GM12878 (cell line): ENCODE measurements around the gene OR2AG2. TPM values are rescaled to one million over a fixed set of nuclear protein-coding genes. Genes with fewer than 3 reads are reported as not detected.

ENCODE experiments used
- ATAC-seq: fragments of 200-7000 bp; cut with Tn5 transposase; 3 replicates; pipeline ENCODE4 v1.9.1; 2020; ENCODE audit warnings: mild to moderate bottlenecking, moderate library complexity
- BruUV-seq: library from RNA; stranded (reverse); fragments of 400-500 nt; replicated peaks from 2 replicates; lab custom pipeline; 2021; lab: Mats Ljungman, UMichigan
- CTCF ChIA-PET: fragments of 300-600 bp; sonication (Branson Sonifier 250); formaldehyde crosslinking; extraction: SDS; loops from one replicate; lab custom pipeline; 2021; ENCODE audit warnings: inconsistent platforms; lab: Yijun Ruan, JAX
- POLR2A ChIA-PET: fragments of 350-600 bp; formaldehyde crosslinking; extraction: SDS; loops from one replicate; lab custom pipeline; 2021; ENCODE audit warnings: inconsistent platforms; lab: Charles Lee
- RAD21 ChIA-PET: fragments of 300-600 bp; sonication (Branson Sonifier 250); formaldehyde crosslinking; loops from one replicate; lab custom pipeline; 2023; ENCODE audit warnings: antibody characterized with exemption; ENCODE audit not compliant: unreplicated experiment; lab: Charles Lee
- SMC1A ChIA-PET: fragments of 300-600 bp; sonication (Branson Sonifier 250); formaldehyde crosslinking; loops from one replicate; lab custom pipeline; 2023; ENCODE audit not compliant: unreplicated experiment, uncharacterized antibody; lab: Charles Lee
- DNase-seq: peaks from one replicate; pipeline ENCODE4 v3.0.0-alpha.2; 2011; ENCODE audit warnings: low read depth, low spot score
- FAIRE-seq: peaks from 3 replicates; lab custom pipeline; 2011; peaks lifted over from hg19 to GRCh38; lab: Jason Lieb, UNC
- H2AFZ ChIP-seq: 2 replicates; pipeline ENCODE4 v1.6.0; 2011; ENCODE audit warnings: low read depth, low read length, control low read depth; ENCODE audit not compliant: control insufficient read depth
- H3K27ac ChIP-seq: 2 replicates; pipeline ENCODE4 v1.5.1; 2011; ENCODE audit warnings: control low read depth; ENCODE audit not compliant: control insufficient read depth, insufficient read depth
- H3K27me3 ChIP-seq, 2 experiments: replicated peaks in 1 of 2; 2 replicates each; pipeline versions ENCODE4 v1.6.0 to v1.6.1; 2011; ENCODE audit warnings: low read length in 1 of 2; ENCODE audit not compliant: control insufficient read depth in 2 of 2, insufficient read depth in 2 of 2
- H3K36me3 ChIP-seq, 2 experiments: 2 replicates each; pipeline ENCODE4 v1.5.1; 2011; ENCODE audit warnings: low read length in 1 of 2; ENCODE audit not compliant: control insufficient read depth in 2 of 2, insufficient read depth in 2 of 2
- H3K4me1 ChIP-seq: 2 replicates; pipeline ENCODE4 v1.6.1; 2011; ENCODE audit warnings: mild to moderate bottlenecking, low read length, moderate library complexity, mixed read lengths; ENCODE audit not compliant: control insufficient read depth, insufficient read depth
- H3K4me2 ChIP-seq: 2 replicates; pipeline ENCODE4 v1.6.0; 2011; ENCODE audit warnings: control low read depth; ENCODE audit not compliant: control insufficient read depth, insufficient read depth
- H3K4me3 ChIP-seq: fragments of 200-600 bp; sonication (generic); 2 replicates; pipeline ENCODE4 v1.5.1; 2016
- H3K79me2 ChIP-seq: 2 replicates; pipeline ENCODE4 v1.6.0; 2011; ENCODE audit warnings: low read length; ENCODE audit not compliant: control insufficient read depth, insufficient read depth
- H3K9ac ChIP-seq: 2 replicates; pipeline ENCODE4 v1.8.0; 2011; ENCODE audit warnings: low read length, control low read depth, mixed read lengths; ENCODE audit not compliant: control insufficient read depth, insufficient read depth
- H3K9me3 ChIP-seq: replicated peaks from 3 replicates; pipeline ENCODE4 v1.5.1; 2011; ENCODE audit warnings: mild to moderate bottlenecking, low read length; ENCODE audit not compliant: control insufficient read depth, insufficient read depth
- H4K20me1 ChIP-seq: 2 replicates; pipeline ENCODE4 v1.6.0; 2011; ENCODE audit not compliant: control insufficient read depth, insufficient read depth
- RAD21 ChIP-seq: IDR thresholded peaks from 2 replicates; pipeline ENCODE4 v1.6.1; 2011; ENCODE audit warnings: mild to moderate bottlenecking, low read depth, low read length, moderate library complexity; ENCODE audit not compliant: insufficient read depth
- RUNX3 ChIP-seq: IDR thresholded peaks from 2 replicates; pipeline ENCODE4 v1.6.1; 2012; ENCODE audit warnings: low read length, inconsistent platforms
- SMC3 ChIP-seq: IDR thresholded peaks from 2 replicates; pipeline ENCODE4 v1.6.1; 2011; ENCODE audit warnings: low read length, improper control_type of control experiment, borderline replicate concordance
- TCF3 ChIP-seq: IDR thresholded peaks from 2 replicates; pipeline ENCODE4 v1.6.1; 2012; ENCODE audit warnings: low read depth, mild to moderate bottlenecking, low read length, borderline replicate concordance; ENCODE audit not compliant: insufficient read depth
- whole genome bisulfite sequencing: methylation state at CpG from one replicate; pipeline ENCODE4 v1.1.6; 2016; ENCODE audit warnings: low lambda C conversion rate; ENCODE audit not compliant: insufficient replicate concordance, insufficient coverage; ENCODE audit errors: missing lambda C conversion rate; 5-methylcytosine and 5-hydroxymethylcytosine counted together
- in situ Hi-C: fragments of 300-500 bp; cut with MboI; formaldehyde crosslinking; loops from 9 replicates; pipeline ENCODE4 v1.14.3; 2018; ENCODE audit warnings: mixed read lengths
- intact Hi-C: fragments of 100-400 bp; cut with micrococcal nuclease; formaldehyde crosslinking; loops from one replicate; pipeline ENCODE4 v1.14.2; 2022; ENCODE audit not compliant: unreplicated experiment
- polyA plus RNA-seq, 11 experiments: library from polyadenylated mRNA; depleted of rRNA in 4 of 11; unstranded in 6 of 11; stranded (reverse) in 5 of 11; fragments of >200 nt; fragmentation: Nextera tagmentation in 4 of 11; fragmentation: Illumina TruSeq in 1 of 11; extraction: Ambion mirVana in 4 of 11; extraction: Trizol in 1 of 11; gene quantifications; 1 replicate in 1 of 11; 2 replicates in 10 of 11; pipeline versions ENCODE4 v1.2.1 to v1.2.3, GENCODE V29; 2011 to 2016; ENCODE audit warnings: inconsistent platforms in 2 of 11, missing spikeins in 2 of 11, low read depth in 1 of 11
- total RNA-seq, 4 experiments: library from RNA; depleted of rRNA in 3 of 4; stranded (reverse); fragments of >200 nt in 3 of 4; fragmentation: Illumina TruSeq in 1 of 4; extraction: Trizol in 1 of 4; gene quantifications; 2 replicates each; pipeline versions ENCODE4 v1.2.1 to v1.2.3, GENCODE V29; 2013 to 2021
- TF ChIP-seq, protein P1 (sequence below), 3 experiments: IDR thresholded peaks in 2 of 3; conservative IDR thresholded peaks in 1 of 3; 2 replicates each; pipeline ENCODE4 v1.5.1; 2011; ENCODE audit warnings: low read depth in 3 of 3, low read length in 3 of 3, mild to moderate bottlenecking in 3 of 3, control low read depth in 2 of 3, moderate library complexity in 2 of 3, inconsistent platforms in 1 of 3, mixed read lengths in 1 of 3; ENCODE audit not compliant: control insufficient read depth in 2 of 3, insufficient read depth in 1 of 3; ENCODE audit errors: extremely low read depth in 1 of 3
- TF ChIP-seq, protein P2 (sequence below): IDR thresholded peaks from 2 replicates; pipeline ENCODE4 v1.6.1; 2011; ENCODE audit warnings: borderline replicate concordance, low read depth, mild to moderate bottlenecking, moderate library complexity, mixed read lengths, low read length; ENCODE audit not compliant: insufficient read depth; ENCODE audit errors: extremely low read length

OR2AG2 gene
- total and polyA plus RNA-seq, 10 of the 15 experiments (the other 5 are each of a cell fraction or from before 2014, with no cell fraction given), result 0.01 to 0.09 (median 0.07) TPM; not detected in 6

- H3K79me2 ChIP-seq, result peaks cover 48% of the 10 kb centered on the region
- SMC1A ChIA-PET, result interaction anchor here (0.7 to 18.2 kb wide), 9 partner anchors 15 to 957 kb away, joined by 3 to 420 read pairs (median 4); partner anchors contain the start of gene OR2AG2
- DNase-seq, result no peak
- peaks cover 6% of the 10 kb centered on the region; the same call in 2 of the 3 replicates for H3K9me3 ChIP-seq
- H4K20me1 ChIP-seq, result no peaks in the 10 kb centered on the region
- POLR2A ChIA-PET, result interaction anchor here (0.9 to 4.1 kb wide), 5 partner anchors 9 to 251 kb away, joined by 3 to 28 read pairs (median 5); no protein-coding TSS in a partner anchor
- peaks cover 0 to 12% of the 10 kb centered on the region in 2 experiments; a peak in 3 of 4 replicates for H3K36me3 ChIP-seq
- WGBS, result 3% methylated on average over 2 of the region's 2 CpGs
- H3K4me2 ChIP-seq, result no peak overlapping the region
- CTCF ChIA-PET, result interaction anchor here (0.5 to 15.6 kb wide), 29 partner anchors 10 to 907 kb away, joined by 3 to 728 read pairs (median 5); partner anchors contain the start of genes OR2AG1 and OR2AG2
- RAD21 ChIA-PET, result interaction anchor here (0.6 to 8.3 kb wide), 13 partner anchors 9 to 847 kb away, joined by 3 to 141 read pairs (median 4); partner anchors contain the start of genes MRPL17 and SMPD1
- BruUV-seq, result no TSS peak
- H3K4me3 ChIP-seq, result no peak overlapping the region
- intact Hi-C loops, result loop anchor here (1.0 kb wide), 1 partner anchor 19 kb away; no protein-coding TSS in a partner anchor
- no peak overlapping the region for H2AFZ ChIP-seq
- FAIRE-seq, result peak; percentile 73
- no peak overlapping the region for H3K27ac ChIP-seq
- TF ChIP-seq, protein P1, sequence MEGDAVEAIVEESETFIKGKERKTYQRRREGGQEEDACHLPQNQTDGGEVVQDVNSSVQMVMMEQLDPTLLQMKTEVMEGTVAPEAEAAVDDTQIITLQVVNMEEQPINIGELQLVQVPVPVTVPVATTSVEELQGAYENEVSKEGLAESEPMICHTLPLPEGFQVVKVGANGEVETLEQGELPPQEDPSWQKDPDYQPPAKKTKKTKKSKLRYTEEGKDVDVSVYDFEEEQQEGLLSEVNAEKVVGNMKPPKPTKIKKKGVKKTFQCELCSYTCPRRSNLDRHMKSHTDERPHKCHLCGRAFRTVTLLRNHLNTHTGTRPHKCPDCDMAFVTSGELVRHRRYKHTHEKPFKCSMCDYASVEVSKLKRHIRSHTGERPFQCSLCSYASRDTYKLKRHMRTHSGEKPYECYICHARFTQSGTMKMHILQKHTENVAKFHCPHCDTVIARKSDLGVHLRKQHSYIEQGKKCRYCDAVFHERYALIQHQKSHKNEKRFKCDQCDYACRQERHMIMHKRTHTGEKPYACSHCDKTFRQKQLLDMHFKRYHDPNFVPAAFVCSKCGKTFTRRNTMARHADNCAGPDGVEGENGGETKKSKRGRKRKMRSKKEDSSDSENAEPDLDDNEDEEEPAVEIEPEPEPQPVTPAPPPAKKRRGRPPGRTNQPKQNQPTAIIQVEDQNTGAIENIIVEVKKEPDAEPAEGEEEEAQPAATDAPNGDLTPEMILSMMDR (IDR thresholded peaks at IDR 0.05 in 2 of 3, conservative IDR thresholded peaks at IDR 0.05 in 1 of 3; ENCODE audit: control insufficient read depth in 2 of 3, extremely low read depth in 1 of 3, insufficient read depth in 1 of 3, low read depth in 3 of 3, low read length in 3 of 3), result peak; percentile 67 to 80 (median 73)
- TF ChIP-seq RUNX3 (peak; percentile 87), RAD21 (peak; percentile 68), SMC3 (peak; percentile 73; the same call in 1 of the 2 replicates), TCF3 (no peak)
- TF ChIP-seq, protein P2, sequence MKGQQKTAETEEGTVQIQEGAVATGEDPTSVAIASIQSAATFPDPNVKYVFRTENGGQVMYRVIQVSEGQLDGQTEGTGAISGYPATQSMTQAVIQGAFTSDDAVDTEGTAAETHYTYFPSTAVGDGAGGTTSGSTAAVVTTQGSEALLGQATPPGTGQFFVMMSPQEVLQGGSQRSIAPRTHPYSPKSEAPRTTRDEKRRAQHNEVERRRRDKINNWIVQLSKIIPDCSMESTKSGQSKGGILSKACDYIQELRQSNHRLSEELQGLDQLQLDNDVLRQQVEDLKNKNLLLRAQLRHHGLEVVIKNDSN, result no peak
- no peak overlapping the region for H3K9ac ChIP-seq
- peaks cover 27% of the 10 kb centered on the region for H3K4me1 ChIP-seq
- no peaks in the 10 kb centered on the region for H3K27me3 ChIP-seq
- ATAC-seq, result peak; percentile 87
- in situ Hi-C loops, result loop anchor here (10.0 kb wide), 1 partner anchor 1033 kb away; no protein-coding TSS in a partner anchor
These were observed 33.8 kb downstream of the OR2AG2 start for GRCh38 chr11:6737872-6738466.
